Neuronal stem cell (in vitro differentiated cells): ENCODE data around the gene AMBRA1.
A peak's percentile ranks its signal among the peaks of the same experiment; 100 is the strongest.

Experiments
- DNase-seq: peaks from one replicate; pipeline ENCODE4 v3.0.0-alpha.2; 2013; ENCODE audit warnings: low spot score
- H2AFZ ChIP-seq: one replicate; pipeline ENCODE4 v1.6.1; 2013; ENCODE audit warnings: mild to moderate bottlenecking, low read length, inconsistent platforms
- H2AK5ac ChIP-seq: 2 replicates; pipeline ENCODE4 v1.6.1; 2013; ENCODE audit warnings: low read depth, mild to moderate bottlenecking, inconsistent platforms, low read length, moderate library complexity, mixed read lengths
- H2BK120ac ChIP-seq: 2 replicates; pipeline ENCODE4 v1.6.1; 2013; ENCODE audit warnings: low read depth, mild to moderate bottlenecking, inconsistent platforms, low read length, moderate library complexity, mixed read lengths
- H2BK12ac ChIP-seq: one replicate; pipeline ENCODE4 v1.6.1; 2013; ENCODE audit warnings: low read length, inconsistent platforms
- H2BK15ac ChIP-seq: 2 replicates; pipeline ENCODE4 v1.6.1; 2013; ENCODE audit warnings: mild to moderate bottlenecking, low read length, inconsistent platforms, mixed read lengths
- H2BK5ac ChIP-seq: one replicate; pipeline ENCODE4 v1.6.1; 2013; ENCODE audit warnings: inconsistent platforms, mild to moderate bottlenecking, low read length, moderate library complexity
- H3K14ac ChIP-seq: one replicate; pipeline ENCODE4 v1.6.1; 2013; ENCODE audit warnings: low read length, inconsistent platforms
- H3K18ac ChIP-seq: 2 replicates; pipeline ENCODE4 v1.6.1; 2013; ENCODE audit warnings: low read length, inconsistent platforms
- H3K23ac ChIP-seq: 2 replicates; pipeline ENCODE4 v1.6.1; 2013; ENCODE audit warnings: low read depth, mild to moderate bottlenecking, mixed read lengths, low read length, inconsistent platforms; ENCODE audit not compliant: poor library complexity
- H3K27ac ChIP-seq: replicated peaks from 3 replicates; pipeline ENCODE4 v1.5.1; 2013; ENCODE audit warnings: low read length, inconsistent platforms
- H3K27me3 ChIP-seq, 3 experiments: 2 replicates each; pipeline ENCODE4 v1.6.1; 2013; ENCODE audit warnings: low read length in 3 of 3, mild to moderate bottlenecking in 2 of 3, inconsistent platforms in 1 of 3, low read depth in 1 of 3, mixed read lengths in 1 of 3, moderate library complexity in 1 of 3; ENCODE audit not compliant: control insufficient read depth in 3 of 3, insufficient read depth in 3 of 3
- H3K36me3 ChIP-seq, 2 donors: replicated peaks in 1 of 2; 2 replicates each; pipeline ENCODE4 v1.6.1; 2013; ENCODE audit warnings: low read length in 2 of 2; ENCODE audit not compliant: control insufficient read depth in 2 of 2, insufficient read depth in 2 of 2
- H3K4ac ChIP-seq: 2 replicates; pipeline ENCODE4 v1.6.1; 2013; ENCODE audit warnings: inconsistent platforms, mild to moderate bottlenecking, low read length, moderate library complexity
- H3K4me1 ChIP-seq, 2 donors: 1 replicate in 1 of 2; 2 replicates in 1 of 2; pipeline ENCODE4 v1.6.1; 2013; ENCODE audit warnings: low read length in 2 of 2, low read depth in 1 of 2; ENCODE audit not compliant: control insufficient read depth in 2 of 2, insufficient read depth in 1 of 2
- H3K4me2 ChIP-seq: one replicate; pipeline ENCODE4 v1.6.1; 2013; ENCODE audit warnings: mild to moderate bottlenecking, low read length, inconsistent platforms; ENCODE audit not compliant: insufficient read depth, poor library complexity, severe bottlenecking
- H3K4me3 ChIP-seq, 2 donors: 2 replicates each; pipeline ENCODE4 v1.5.1; 2013; ENCODE audit warnings: low read length in 2 of 2, mild to moderate bottlenecking in 2 of 2, inconsistent platforms in 1 of 2, moderate library complexity in 1 of 2
- H3K79me1 ChIP-seq: one replicate; pipeline ENCODE4 v1.6.1; 2013; ENCODE audit warnings: low read depth, mild to moderate bottlenecking, inconsistent platforms, low read length, moderate library complexity
- H3K9ac ChIP-seq: one replicate; pipeline ENCODE4 v1.6.1; 2013; ENCODE audit warnings: mild to moderate bottlenecking, low read depth, low read length, inconsistent platforms; ENCODE audit not compliant: poor library complexity
- H3K9me3 ChIP-seq, 2 donors: replicated peaks in 1 of 2; 2 replicates each; pipeline versions ENCODE3 to v1.6.1; 2013; ENCODE audit warnings: low read length in 2 of 2, mild to moderate bottlenecking in 2 of 2, inconsistent platforms in 1 of 2, low read depth in 1 of 2, mixed read lengths in 1 of 2, moderate library complexity in 1 of 2; ENCODE audit not compliant: control insufficient read depth in 2 of 2, insufficient read depth in 1 of 2
- H4K8ac ChIP-seq: one replicate; pipeline ENCODE4 v1.6.1; 2013; ENCODE audit warnings: low read depth, mild to moderate bottlenecking, inconsistent platforms, low read length, moderate library complexity
- H4K91ac ChIP-seq: one replicate; pipeline ENCODE4 v1.6.1; 2013; ENCODE audit warnings: low read length, low read depth, mild to moderate bottlenecking, inconsistent platforms; ENCODE audit not compliant: poor library complexity
- whole genome bisulfite sequencing, 2 donors: extraction: QIAGEN DNeasy Blood & Tissue Kit; methylation state at CpG; one replicate each; pipeline ENCODE4 v1.1.7; 2013; ENCODE audit warnings: missing lambda C conversion rate in 2 of 2, mixed read lengths in 1 of 2; ENCODE audit not compliant: insufficient read length in 2 of 2, insufficient replicate concordance in 1 of 2; ENCODE audit errors: extremely low coverage in 2 of 2; 5-methylcytosine and 5-hydroxymethylcytosine counted together

Gene AMBRA1

DNA sequence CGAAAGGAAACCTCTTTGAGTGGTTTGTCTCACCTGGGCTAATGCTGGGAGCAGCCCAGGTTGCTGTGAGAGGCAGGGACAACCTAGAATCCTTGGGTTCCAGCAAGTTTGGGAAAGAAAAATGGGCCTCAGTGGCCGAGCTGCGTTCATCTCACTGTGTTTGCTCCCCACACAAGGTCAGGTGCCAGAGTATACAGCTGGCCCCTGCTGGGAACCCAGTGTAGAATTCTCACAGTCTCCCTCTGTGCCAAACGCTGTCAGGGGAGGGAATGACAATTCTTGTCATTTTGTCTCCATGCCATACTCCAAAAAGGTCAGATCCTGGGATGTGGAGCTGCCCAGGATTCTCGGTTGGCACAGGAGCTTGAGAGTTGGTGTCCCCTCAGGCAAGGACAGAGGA is 242.2 kb downstream of the AMBRA1 start:
- Histone ChIP-seq H3K27me3 (peaks cover 0 to 4% (median 0%) of the 10 kb centered on the region in 3 experiments), H3K14ac (no peak overlapping the region), H2AFZ (no peak overlapping the region), H3K9me3 (no peaks in the 10 kb centered on the region), H3K4me2 (no peak overlapping the region), H3K9ac (no peak overlapping the region), H3K4ac (no peak overlapping the region), H2BK5ac (no peak overlapping the region), H3K18ac (no peak overlapping the region), H2BK12ac (no peak overlapping the region), H4K91ac (no peak overlapping the region), H3K4me3 (no peak overlapping the region), H3K36me3 (peaks cover 0 to 12% of the 10 kb centered on the region in 2 donors), H3K4me1 (peaks cover 12 to 27% of the 10 kb centered on the region in 2 donors), H3K23ac (no peak overlapping the region), H2AK5ac (peak overlapping the region; percentile 93), H4K8ac (no peak overlapping the region), H3K79me1 (peaks cover 17% of the 10 kb centered on the region), H3K27ac (no peak overlapping the region), H2BK15ac (no peak overlapping the region), H2BK120ac (no peak overlapping the region)
- no CpG with 5 or more reads among the region's 5 CpGs for WGBS, 2 donors
- no peak for DNase-seq

DNA sequence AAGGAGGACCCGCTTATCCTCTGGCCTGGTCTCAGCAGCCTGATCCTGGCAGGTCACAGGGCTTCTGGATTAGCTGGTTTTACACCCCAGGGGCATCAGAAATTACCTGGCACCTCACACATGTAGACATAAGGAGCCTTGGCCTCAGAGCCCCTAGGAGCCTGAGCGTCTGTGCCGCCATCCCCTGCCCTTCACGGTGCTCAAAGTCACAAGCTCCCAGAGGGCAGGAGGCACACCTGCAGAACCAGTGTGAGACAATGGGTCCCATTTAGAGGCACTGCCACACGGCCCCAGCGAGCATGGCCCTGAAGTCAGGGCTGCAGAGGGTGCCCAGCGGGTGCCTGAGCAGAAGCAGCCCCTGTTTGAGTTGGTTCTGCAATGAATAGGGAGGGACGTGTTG is 242.7 kb downstream of the AMBRA1 start:
- H3K27ac ChIP-seq: no peak overlapping the region
- no peak overlapping the region for H2BK12ac ChIP-seq
- no peak overlapping the region for H2AK5ac ChIP-seq
- peaks cover 0 to 8% of the 10 kb centered on the region in 2 donors for H3K36me3 ChIP-seq
- no peak for DNase-seq
- no peak overlapping the region for H2BK5ac ChIP-seq
- no peak overlapping the region for H3K14ac ChIP-seq
- no peak overlapping the region for H4K91ac ChIP-seq
- peak overlapping the region; percentile 76 for H3K9ac ChIP-seq
- no peak overlapping the region for H2BK120ac ChIP-seq
- no CpG with 5 or more reads among the region's 8 CpGs for WGBS, 2 donors
- no peak overlapping the region for H3K4me2 ChIP-seq
- H3K79me1 ChIP-seq: peaks cover 15% of the 10 kb centered on the region
- H4K8ac ChIP-seq: no peak overlapping the region
- no peak overlapping the region for H2AFZ ChIP-seq
- H3K27me3 ChIP-seq: peaks cover 0 to 5% (median 0%) of the 10 kb centered on the region in 3 experiments
- no peaks in the 10 kb centered on the region for H3K9me3 ChIP-seq
- peaks cover 14 to 24% of the 10 kb centered on the region in 2 donors for H3K4me1 ChIP-seq
- H2BK15ac ChIP-seq: no peak overlapping the region
- no peak overlapping the region for H3K4ac ChIP-seq
- no peak overlapping the region for H3K4me3 ChIP-seq
- H3K18ac ChIP-seq: peak overlapping the region; percentile 52
- no peak overlapping the region for H3K23ac ChIP-seq

DNA sequence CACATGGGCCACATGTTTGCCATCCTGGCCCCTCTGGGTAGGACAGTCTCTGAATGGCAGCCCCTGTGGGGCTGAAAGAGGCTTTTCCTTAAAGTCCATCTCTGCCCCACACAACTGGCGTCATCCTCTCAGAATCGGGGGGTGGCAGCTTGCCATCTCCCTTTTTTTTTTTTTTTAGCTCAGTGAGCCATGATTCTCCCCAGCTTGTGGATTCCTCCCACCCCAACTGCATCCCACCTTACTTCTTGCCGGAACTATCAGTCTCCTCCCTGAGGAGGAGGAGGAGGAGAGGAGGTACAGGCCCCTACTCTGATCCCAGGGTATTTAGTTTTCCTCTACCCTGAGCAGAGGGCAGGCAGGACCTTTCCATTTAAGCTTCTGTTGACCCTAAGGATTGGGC is 243.1 kb downstream of the AMBRA1 start:
- Histone ChIP-seq H2BK12ac (no peak overlapping the region), H3K4me2 (no peak overlapping the region), H3K4me1 (peaks cover 14 to 23% of the 10 kb centered on the region in 2 donors), H2BK5ac (no peak overlapping the region), H3K18ac (no peak overlapping the region), H3K36me3 (peaks cover 0 to 8% of the 10 kb centered on the region in 2 donors), H3K79me1 (peaks cover 15% of the 10 kb centered on the region), H2AK5ac (no peak overlapping the region), H3K4me3 (no peak overlapping the region), H4K8ac (no peak overlapping the region), H3K27me3 (peaks cover 0 to 5% (median 0%) of the 10 kb centered on the region in 3 experiments), H3K9ac (no peak overlapping the region), H3K9me3 (no peaks in the 10 kb centered on the region), H2BK15ac (no peak overlapping the region), H3K4ac (no peak overlapping the region), H3K27ac (no peak overlapping the region), H3K14ac (no peak overlapping the region), H3K23ac (no peak overlapping the region), H2BK120ac (no peak overlapping the region), H2AFZ (no peak overlapping the region), H4K91ac (no peak overlapping the region)
- no peak for DNase-seq
- no CpG with 5 or more reads among the region's 3 CpGs for WGBS, 2 donors

DNA sequence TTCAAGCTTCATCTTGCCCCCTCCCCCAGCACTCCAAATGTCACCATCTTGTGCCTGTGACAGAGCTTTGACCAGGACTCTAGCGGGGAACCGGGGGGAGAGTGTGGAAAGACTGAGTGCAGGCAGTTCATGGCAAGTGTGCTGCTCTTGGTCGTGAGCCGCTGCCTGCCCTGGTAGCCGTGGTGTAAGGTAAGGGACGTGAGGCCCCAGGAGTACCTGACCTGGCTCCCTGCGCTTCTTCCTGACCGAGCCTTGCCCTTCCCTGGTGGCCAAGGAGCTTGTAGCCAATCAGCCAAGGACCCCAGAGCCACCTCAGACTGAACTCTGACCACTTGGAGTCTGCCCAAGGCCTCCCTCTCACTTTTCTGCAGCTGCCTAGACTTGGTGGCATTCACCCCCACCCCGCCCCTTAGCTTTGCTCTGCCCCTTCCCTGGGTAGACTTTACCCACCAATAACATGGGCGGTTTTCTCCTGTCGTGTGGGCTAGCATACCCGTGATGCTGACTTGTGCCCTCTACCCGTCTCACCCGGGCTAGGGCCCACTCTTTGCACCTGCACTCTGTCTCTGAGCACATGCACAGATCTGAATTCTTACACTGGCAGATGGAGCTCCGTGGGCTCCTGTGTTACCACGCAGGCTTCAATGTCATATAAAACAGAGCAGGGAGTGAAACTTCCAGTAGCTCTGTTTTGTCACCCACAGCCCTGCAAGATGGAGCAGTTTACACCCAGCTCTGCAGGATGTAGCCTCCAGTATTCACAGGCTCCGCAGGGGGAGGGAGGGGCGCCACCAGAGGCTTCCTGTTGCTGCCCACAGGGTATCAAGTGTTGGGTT is 245.0 kb downstream of the AMBRA1 start:
- Histone ChIP-seq H3K18ac (no peak overlapping the region), H2BK5ac (no peak overlapping the region), H3K9ac (no peak overlapping the region), H3K23ac (no peak overlapping the region), H2BK15ac (no peak overlapping the region), H3K79me1 (peaks cover 15% of the 10 kb centered on the region), H3K14ac (no peak overlapping the region), H3K4me1 (peaks cover 18 to 23% of the 10 kb centered on the region in 2 donors), H2AFZ (no peak overlapping the region), H2BK12ac (no peak overlapping the region), H3K27ac (no peak overlapping the region), H2BK120ac (no peak overlapping the region), H3K9me3 (no peaks in the 10 kb centered on the region), H3K4me3 (peak overlapping the region in 1 of 2 donors; percentile 75), H3K4ac (no peak overlapping the region), H3K36me3 (peaks cover 0 to 4% of the 10 kb centered on the region in 2 donors), H4K91ac (no peak overlapping the region), H4K8ac (no peak overlapping the region), H2AK5ac (no peak overlapping the region), H3K4me2 (no peak overlapping the region), H3K27me3 (peaks cover 0 to 5% (median 0%) of the 10 kb centered on the region in 3 experiments)
- DNase-seq: no peak
- WGBS, 2 donors: no CpG with 5 or more reads among the region's 18 CpGs
